ENCODE measurements around the gene ZNF516.
"Not testable (repeated sequence)": the region's sequence is repeated elsewhere in the genome, so short reads cannot be mapped to it uniquely, and the experiment has no call there.

DNA sequence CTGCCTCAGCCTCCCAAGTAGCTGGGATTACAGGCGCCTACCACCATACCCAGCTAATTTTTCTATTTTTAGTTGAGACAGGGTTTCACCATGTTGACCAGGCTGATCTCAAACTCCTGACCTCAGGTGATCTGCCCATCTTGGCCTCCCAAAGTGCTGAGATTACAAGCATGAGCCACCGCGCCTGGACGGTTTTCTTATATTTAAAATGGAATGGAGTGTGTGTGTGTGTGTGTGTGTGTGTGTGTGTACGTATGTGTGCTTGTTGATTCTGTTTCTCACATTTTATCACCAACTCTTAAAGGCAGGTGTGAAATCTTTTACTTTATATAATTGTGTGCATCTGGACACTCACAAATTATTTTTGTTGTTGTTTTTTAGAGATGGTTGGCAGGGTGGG is 41.6 kb upstream of the ZNF516 start:
- TF ChIP-seq, protein P1, sequence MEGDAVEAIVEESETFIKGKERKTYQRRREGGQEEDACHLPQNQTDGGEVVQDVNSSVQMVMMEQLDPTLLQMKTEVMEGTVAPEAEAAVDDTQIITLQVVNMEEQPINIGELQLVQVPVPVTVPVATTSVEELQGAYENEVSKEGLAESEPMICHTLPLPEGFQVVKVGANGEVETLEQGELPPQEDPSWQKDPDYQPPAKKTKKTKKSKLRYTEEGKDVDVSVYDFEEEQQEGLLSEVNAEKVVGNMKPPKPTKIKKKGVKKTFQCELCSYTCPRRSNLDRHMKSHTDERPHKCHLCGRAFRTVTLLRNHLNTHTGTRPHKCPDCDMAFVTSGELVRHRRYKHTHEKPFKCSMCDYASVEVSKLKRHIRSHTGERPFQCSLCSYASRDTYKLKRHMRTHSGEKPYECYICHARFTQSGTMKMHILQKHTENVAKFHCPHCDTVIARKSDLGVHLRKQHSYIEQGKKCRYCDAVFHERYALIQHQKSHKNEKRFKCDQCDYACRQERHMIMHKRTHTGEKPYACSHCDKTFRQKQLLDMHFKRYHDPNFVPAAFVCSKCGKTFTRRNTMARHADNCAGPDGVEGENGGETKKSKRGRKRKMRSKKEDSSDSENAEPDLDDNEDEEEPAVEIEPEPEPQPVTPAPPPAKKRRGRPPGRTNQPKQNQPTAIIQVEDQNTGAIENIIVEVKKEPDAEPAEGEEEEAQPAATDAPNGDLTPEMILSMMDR (tag by site-specific recombination; IDR thresholded peaks at IDR 0.05), result not testable (repeated sequence)
- TF ChIP-seq ZNF416 (tag by site-specific recombination; IDR thresholded peaks at IDR 0.05); ZNF157 (tag by site-specific recombination; IDR thresholded peaks at IDR 0.05); ZSCAN23 (tag by site-specific recombination; IDR thresholded peaks at IDR 0.05); SALL2 (tag by site-specific recombination; IDR thresholded peaks at IDR 0.05; ENCODE audit: borderline replicate concordance): not testable (repeated sequence)

Measured in HEK293 (cell line).